ENCODE measurements around the gene S1PR4.
"Not testable (repeated sequence)": the region's sequence is repeated elsewhere in the genome, so short reads cannot be mapped to it uniquely, and the experiment has no call there.

S1PR4 gene

GRCh38 chr19:3171894-3172672 is 6.5 kb upstream of the S1PR4 start:
- no peak overlapping the region for H3K9ac ChIP-seq (ENCODE audit: low read depth, low read length)
- no peak overlapping the region for H3K4me3 ChIP-seq (ENCODE audit: low read length)
- H3K4me1 ChIP-seq (ENCODE audit: control insufficient read depth, insufficient read depth, low read length): peaks cover 12% of the 10 kb centered on the region

DNA sequence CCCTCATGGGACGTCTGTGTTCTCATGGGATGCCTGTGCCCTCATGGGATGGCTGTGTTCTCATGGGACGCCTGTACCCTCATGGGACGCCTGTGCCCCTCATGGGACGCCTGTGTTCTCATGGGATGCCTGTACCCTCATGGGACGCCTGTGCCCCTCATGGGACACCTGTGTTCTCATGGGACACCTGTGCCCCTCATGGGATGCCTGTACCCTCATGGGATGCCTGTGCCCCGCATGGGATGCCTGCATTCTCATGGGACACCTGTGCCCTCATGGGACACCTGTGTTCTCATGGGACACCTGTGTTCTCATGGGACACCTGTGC is 5.9 kb upstream of the S1PR4 start:
- H3K9me3 ChIP-seq (replicated peaks; ENCODE audit: low read length); H3K9ac ChIP-seq (ENCODE audit: low read depth, low read length); H3K4me3 ChIP-seq (ENCODE audit: low read length); H3K27me3 ChIP-seq (ENCODE audit: control insufficient read depth, insufficient read depth, low read length); H3K36me3 ChIP-seq (ENCODE audit: insufficient read depth, low read length); H3K4me2 ChIP-seq (ENCODE audit: low read length): not testable (repeated sequence)
- peaks cover 16% of the 10 kb centered on the region for H3K4me1 ChIP-seq (ENCODE audit: control insufficient read depth, insufficient read depth, low read length)

More at GRCh38 chr19:3171894-3172672, 6.5 kb upstream of the S1PR4 start:
- Histone ChIP-seq H3K9me3 (replicated peaks; ENCODE audit: low read length) (no peaks in the 10 kb centered on the region), H3K27me3 (ENCODE audit: control insufficient read depth, insufficient read depth, low read length) (peaks cover 7% of the 10 kb centered on the region), H3K36me3 (ENCODE audit: insufficient read depth, low read length) (no peaks in the 10 kb centered on the region), H3K4me2 (ENCODE audit: low read length) (no peak overlapping the region)

DNA sequence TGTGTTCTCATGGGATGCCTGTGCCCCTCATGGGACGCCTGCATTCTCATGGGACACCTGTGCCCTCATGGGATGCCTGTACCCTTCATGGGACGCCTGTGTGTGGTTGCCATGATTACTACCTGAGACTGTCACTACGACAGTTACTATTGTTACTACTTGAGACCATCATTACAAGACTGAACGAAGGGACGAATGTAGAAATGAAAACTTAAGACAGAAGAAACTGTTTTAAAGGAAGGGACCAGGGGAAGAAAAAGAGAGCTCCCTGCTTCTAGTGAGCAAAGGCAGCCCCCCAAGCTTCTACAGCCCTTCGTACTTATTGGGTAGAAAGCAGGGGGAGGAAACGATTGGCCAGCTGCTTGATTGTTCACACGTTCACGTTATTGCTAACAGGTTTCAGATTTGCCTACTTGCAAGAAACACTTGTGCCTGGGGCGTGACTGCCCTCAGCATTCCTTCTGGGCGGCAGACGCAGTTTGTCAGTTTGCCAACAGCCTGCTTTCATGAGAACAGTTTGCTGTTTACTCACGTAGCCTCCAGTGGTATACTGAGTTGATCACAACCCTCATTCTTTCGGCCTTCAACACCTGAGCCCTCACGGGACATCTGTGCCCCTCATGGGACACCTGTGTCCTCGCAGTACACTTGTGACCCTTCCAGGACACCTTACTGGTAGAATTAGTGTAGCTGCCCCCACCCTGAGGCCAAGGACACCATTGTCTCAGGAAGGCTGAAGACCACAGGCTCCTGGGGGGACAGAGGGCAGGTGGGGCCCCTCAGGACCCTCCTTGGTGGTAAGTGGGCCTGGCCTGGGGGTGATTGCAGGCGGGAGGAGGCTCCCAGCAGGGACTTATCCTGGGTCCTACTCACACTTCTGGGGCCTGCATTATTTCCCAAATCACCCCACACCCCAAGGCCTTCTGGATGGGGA is 2.5 kb upstream of the S1PR4 start:
- Histone ChIP-seq H3K27me3 (ENCODE audit: control insufficient read depth, insufficient read depth, low read length) (peaks cover 7% of the 10 kb centered on the region), H3K36me3 (ENCODE audit: insufficient read depth, low read length) (no peaks in the 10 kb centered on the region), H3K9me3 (replicated peaks; ENCODE audit: low read length) (no peaks in the 10 kb centered on the region), H3K4me1 (ENCODE audit: control insufficient read depth, insufficient read depth, low read length) (peaks cover 16% of the 10 kb centered on the region), H3K4me2 (ENCODE audit: low read length) (no peak overlapping the region), H3K4me3 (ENCODE audit: low read length) (no peak overlapping the region), H3K9ac (ENCODE audit: low read depth, low read length) (no peak overlapping the region)

DNA sequence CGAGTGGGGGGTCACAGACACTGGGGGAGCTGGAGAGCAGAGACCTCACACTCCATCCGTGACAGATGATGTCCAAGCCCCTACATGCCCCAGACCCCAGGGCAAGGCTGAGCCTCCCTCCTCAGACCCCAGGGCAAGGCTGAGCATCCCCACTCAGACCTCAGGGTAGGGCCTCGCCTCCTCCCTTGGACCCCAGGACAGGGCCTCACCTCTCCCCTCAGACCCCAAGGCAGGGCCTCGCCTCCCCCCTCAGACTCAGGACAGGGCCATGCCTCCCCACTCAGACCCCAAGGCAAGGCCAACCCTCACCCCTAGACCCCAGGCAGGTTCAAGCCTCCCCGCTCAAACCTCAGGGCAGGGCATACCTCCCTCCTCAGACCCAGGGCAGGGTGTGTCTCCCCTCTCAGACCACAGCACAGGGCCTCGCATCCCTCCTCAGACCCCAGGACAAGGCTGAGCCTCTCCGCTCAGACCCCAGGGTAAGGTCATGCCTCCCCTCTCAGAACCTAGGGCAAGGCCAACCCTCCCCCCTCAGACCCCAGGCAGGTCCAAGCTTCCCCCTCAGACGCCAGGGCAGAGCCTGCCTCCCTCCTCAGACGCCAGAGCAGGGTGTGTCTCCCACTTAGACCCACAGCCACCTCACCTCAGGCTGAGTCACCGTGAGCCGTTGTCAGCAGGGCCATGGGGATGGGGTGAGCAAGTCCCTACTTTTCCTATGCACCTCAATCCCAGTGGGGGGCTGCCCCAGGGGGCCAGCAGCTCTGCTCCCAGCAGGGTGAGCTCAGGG is 1.7 kb upstream of the S1PR4 start:
- no peak overlapping the region for H3K9ac ChIP-seq (ENCODE audit: low read depth, low read length)
- no peak overlapping the region for H3K4me3 ChIP-seq (ENCODE audit: low read length)
- H3K4me1 ChIP-seq (ENCODE audit: control insufficient read depth, insufficient read depth, low read length): peaks cover 16% of the 10 kb centered on the region
- H3K9me3 ChIP-seq (replicated peaks; ENCODE audit: low read length): no peaks in the 10 kb centered on the region
- H3K36me3 ChIP-seq (ENCODE audit: insufficient read depth, low read length): no peaks in the 10 kb centered on the region
- peaks cover 1% of the 10 kb centered on the region for H3K27me3 ChIP-seq (ENCODE audit: control insufficient read depth, insufficient read depth, low read length)
- peak overlapping the region; percentile 28 for H3K4me2 ChIP-seq (ENCODE audit: low read length)

- Histone ChIP-seq H3K36me3 (ENCODE audit: insufficient read depth, low read length) (no peaks in the 10 kb centered on the region), H3K27me3 (ENCODE audit: control insufficient read depth, insufficient read depth, low read length) (no peaks in the 10 kb centered on the region), H3K4me2 (ENCODE audit: low read length) (no peak overlapping the region), H3K9ac (ENCODE audit: low read depth, low read length) (no peak overlapping the region), H3K9me3 (replicated peaks; ENCODE audit: low read length) (no peaks in the 10 kb centered on the region), H3K4me3 (ENCODE audit: low read length) (no peak overlapping the region), H3K4me1 (ENCODE audit: control insufficient read depth, insufficient read depth, low read length) (peaks cover 16% of the 10 kb centered on the region)
Observed at GRCh38 chr19:3178973-3179738, 587 bp downstream of the S1PR4 start.

GRCh38 chr19:3179739-3180293 is 1.2 kb downstream of the S1PR4 start:
- Histone ChIP-seq H3K36me3 (ENCODE audit: insufficient read depth, low read length) (no peaks in the 10 kb centered on the region), H3K4me1 (ENCODE audit: control insufficient read depth, insufficient read depth, low read length) (peaks cover 16% of the 10 kb centered on the region), H3K9me3 (replicated peaks; ENCODE audit: low read length) (no peaks in the 10 kb centered on the region), H3K9ac (ENCODE audit: low read depth, low read length) (no peak overlapping the region), H3K4me3 (ENCODE audit: low read length) (no peak overlapping the region), H3K4me2 (ENCODE audit: low read length) (no peak overlapping the region), H3K27me3 (ENCODE audit: control insufficient read depth, insufficient read depth, low read length) (no peaks in the 10 kb centered on the region)

DNA sequence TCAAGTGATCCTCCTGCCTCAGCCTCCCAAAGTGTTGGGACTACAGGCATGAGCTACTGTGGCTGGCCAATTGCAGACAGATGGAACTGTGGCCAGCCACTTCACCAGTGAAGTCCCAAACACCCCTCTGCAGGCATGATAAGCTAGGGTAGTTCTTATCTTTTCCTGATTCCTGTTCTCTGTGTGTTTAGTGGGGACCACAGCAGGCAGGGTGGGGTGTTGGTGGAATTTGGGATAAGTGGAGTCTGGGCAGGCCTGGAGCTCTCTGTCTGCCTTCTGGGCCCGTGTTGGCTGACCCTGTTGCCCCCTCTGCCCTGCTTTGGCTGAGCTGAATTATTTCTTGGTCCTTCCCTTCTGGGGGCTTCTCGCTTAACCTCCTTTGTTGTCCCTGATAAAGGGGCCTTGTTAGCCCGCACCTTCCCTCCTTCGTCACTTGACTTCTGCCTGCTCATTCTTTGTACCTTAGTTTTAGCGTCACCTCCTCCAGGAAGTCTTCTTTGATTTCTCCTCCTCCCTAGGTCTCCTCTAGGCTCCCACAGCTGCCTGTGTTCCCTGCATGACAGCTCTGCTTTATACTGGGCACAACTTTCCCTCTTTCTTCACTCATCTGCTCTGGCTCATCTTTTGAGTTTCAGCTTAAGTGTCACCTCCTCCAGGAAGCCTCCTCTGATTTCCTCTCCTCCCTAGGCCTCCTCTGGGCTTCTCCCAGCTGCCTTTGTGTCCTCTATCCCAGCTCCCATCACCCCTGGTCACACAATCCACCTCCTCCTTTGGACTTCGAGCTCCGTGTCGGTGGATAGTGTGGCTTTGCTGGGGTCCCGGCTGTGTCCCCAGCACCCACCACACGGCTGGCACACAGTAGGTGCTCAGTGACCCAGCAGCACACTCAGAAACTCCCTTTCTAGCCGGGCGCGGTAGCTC is 5.4 kb downstream of the S1PR4 start:
- H3K9ac ChIP-seq (ENCODE audit: low read depth, low read length): no peak overlapping the region

GRCh38 chr19:3184847-3185460 is 6.4 kb downstream of the S1PR4 start:
- Histone ChIP-seq H3K36me3 (ENCODE audit: insufficient read depth, low read length) (peaks cover 6% of the 10 kb centered on the region), H3K27me3 (ENCODE audit: control insufficient read depth, insufficient read depth, low read length) (no peaks in the 10 kb centered on the region), H3K9me3 (replicated peaks; ENCODE audit: low read length) (no peaks in the 10 kb centered on the region), H3K4me1 (ENCODE audit: control insufficient read depth, insufficient read depth, low read length) (peaks cover 14% of the 10 kb centered on the region), H3K4me3 (ENCODE audit: low read length) (peak overlapping the region; percentile 98), H3K9ac (ENCODE audit: low read depth, low read length) (peak overlapping the region; percentile 92), H3K4me2 (ENCODE audit: low read length) (peak overlapping the region; percentile 94)

More for the DNA sequence above, 5.4 kb downstream of the S1PR4 start:
- Histone ChIP-seq H3K27me3 (ENCODE audit: control insufficient read depth, insufficient read depth, low read length) (no peaks in the 10 kb centered on the region), H3K4me1 (ENCODE audit: control insufficient read depth, insufficient read depth, low read length) (peaks cover 14% of the 10 kb centered on the region), H3K9me3 (replicated peaks; ENCODE audit: low read length) (no peaks in the 10 kb centered on the region), H3K36me3 (ENCODE audit: insufficient read depth, low read length) (peaks cover 3% of the 10 kb centered on the region), H3K4me2 (ENCODE audit: low read length) (no peak overlapping the region), H3K4me3 (ENCODE audit: low read length) (no peak overlapping the region)

DNA sequence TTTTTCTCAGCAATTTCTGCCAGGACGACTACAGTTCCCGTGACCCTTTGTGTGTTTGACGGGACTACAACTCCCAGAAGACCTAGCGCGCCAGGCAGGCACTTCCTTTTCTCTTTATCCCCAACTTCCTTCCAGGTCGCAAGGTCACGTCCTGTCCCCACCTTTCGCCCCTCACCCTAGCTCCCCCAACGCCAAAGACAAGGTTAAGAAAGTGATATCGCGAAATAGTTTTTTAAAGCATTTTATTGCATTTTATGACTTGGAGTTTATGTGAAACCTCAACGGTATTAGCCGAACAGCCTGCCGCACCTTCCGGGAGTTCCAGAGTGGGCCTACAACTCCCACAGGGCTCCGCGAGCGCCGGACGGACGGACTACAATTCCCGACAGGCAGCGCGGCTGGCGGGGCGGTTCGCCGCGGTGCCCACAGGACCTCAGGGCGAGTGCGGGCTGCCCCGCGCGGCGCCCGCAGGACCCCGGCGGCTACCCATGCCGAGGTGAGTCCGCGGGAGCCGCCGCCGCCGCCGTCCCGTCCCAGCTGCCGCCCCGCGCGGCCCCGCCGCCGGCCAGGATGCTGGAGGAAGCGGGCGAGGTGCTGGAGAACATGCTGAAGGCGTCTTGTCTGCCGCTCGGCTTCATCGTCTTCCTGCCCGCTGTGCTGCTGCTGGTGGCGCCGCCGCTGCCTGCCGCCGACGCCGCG is 7.0 kb downstream of the S1PR4 start, which contains the start of gene NCLN:
TSS of gene NCLN (plus strand) at position 470 of the 699 bp plus-strand sequence. CDS start at position 571, 101 bp downstream.
- peak within 1 kb of the TSS; percentile 98 for H3K4me3 ChIP-seq (ENCODE audit: low read length)
- H3K4me1 ChIP-seq (ENCODE audit: control insufficient read depth, insufficient read depth, low read length): peaks cover 14% of the 10 kb centered on the region
- peaks cover 6% of the 10 kb centered on the region for H3K36me3 ChIP-seq (ENCODE audit: insufficient read depth, low read length)
- no peaks in the 10 kb centered on the region for H3K9me3 ChIP-seq (replicated peaks; ENCODE audit: low read length)
- no peaks in the 10 kb centered on the region for H3K27me3 ChIP-seq (ENCODE audit: control insufficient read depth, insufficient read depth, low read length)
- H3K9ac ChIP-seq (ENCODE audit: low read depth, low read length): peak within 1 kb of the TSS; percentile 92
- H3K4me2 ChIP-seq (ENCODE audit: low read length): peak within 1 kb of the TSS; percentile 94

Measured in skeletal muscle satellite cell (primary cell).